ENCODE results near the gene IL9. TPM values are rescaled to one million over a fixed set of nuclear protein-coding genes. Genes with fewer than 3 reads are reported as not detected.

IL9 gene
- total RNA-seq, 1 experiment from 2014 or later = not detected

GRCh38 chr5:135942202-135942771 lies 46.6 kb upstream of the IL9 start:
- TF ChIP-seq, protein P1, sequence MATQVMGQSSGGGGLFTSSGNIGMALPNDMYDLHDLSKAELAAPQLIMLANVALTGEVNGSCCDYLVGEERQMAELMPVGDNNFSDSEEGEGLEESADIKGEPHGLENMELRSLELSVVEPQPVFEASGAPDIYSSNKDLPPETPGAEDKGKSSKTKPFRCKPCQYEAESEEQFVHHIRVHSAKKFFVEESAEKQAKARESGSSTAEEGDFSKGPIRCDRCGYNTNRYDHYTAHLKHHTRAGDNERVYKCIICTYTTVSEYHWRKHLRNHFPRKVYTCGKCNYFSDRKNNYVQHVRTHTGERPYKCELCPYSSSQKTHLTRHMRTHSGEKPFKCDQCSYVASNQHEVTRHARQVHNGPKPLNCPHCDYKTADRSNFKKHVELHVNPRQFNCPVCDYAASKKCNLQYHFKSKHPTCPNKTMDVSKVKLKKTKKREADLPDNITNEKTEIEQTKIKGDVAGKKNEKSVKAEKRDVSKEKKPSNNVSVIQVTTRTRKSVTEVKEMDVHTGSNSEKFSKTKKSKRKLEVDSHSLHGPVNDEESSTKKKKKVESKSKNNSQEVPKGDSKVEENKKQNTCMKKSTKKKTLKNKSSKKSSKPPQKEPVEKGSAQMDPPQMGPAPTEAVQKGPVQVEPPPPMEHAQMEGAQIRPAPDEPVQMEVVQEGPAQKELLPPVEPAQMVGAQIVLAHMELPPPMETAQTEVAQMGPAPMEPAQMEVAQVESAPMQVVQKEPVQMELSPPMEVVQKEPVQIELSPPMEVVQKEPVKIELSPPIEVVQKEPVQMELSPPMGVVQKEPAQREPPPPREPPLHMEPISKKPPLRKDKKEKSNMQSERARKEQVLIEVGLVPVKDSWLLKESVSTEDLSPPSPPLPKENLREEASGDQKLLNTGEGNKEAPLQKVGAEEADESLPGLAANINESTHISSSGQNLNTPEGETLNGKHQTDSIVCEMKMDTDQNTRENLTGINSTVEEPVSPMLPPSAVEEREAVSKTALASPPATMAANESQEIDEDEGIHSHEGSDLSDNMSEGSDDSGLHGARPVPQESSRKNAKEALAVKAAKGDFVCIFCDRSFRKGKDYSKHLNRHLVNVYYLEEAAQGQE (IDR thresholded peaks at IDR 0.05; ENCODE audit: insufficient read depth in 1 of 2, low read depth in 2 of 2, low read length in 1 of 2) = no peak
- TF ChIP-seq CTCF (IDR thresholded peaks at IDR 0.05) (no peak), SIN3A (IDR thresholded peaks at IDR 0.05; ENCODE audit: borderline replicate concordance, insufficient read depth, low read depth, low read length) (no peak), TCF7L2 (IDR thresholded peaks at IDR 0.05; ENCODE audit: low read depth, low read length) (no peak), POLR2AphosphoS5 (IDR thresholded peaks at IDR 0.05; ENCODE audit: low read depth, low read length) (no peak)
- ChIA-PET POLR2A (no interaction called here), CTCF (no interaction called here)
- H3K27me3 ChIP-seq (ENCODE audit: control insufficient read depth, insufficient read depth, low read length) = no peaks in the 10 kb centered on the region
- DNase-seq (ENCODE audit: low read depth, low spot score) (no peak), ATAC-seq (no peak)
- no TSS peak for BruUV-seq (replicated peaks)
- H3K36me3 ChIP-seq (ENCODE audit: control insufficient read depth, insufficient read depth, low read length) = no peaks in the 10 kb centered on the region
- no peaks in the 10 kb centered on the region for H3K4me1 ChIP-seq (ENCODE audit: control insufficient read depth, insufficient read depth, low read length)
- H3K27ac ChIP-seq (ENCODE audit: low read length) = no peak overlapping the region
- intact Hi-C loops (cut with micrococcal nuclease; ENCODE audit: unreplicated experiment) = no loop called here
- in situ Hi-C loops (cut with HindIII; ENCODE audit: low pct_unique_long_range_greater_than_20kb, low sequenced_read_pairs) = no loop called here
- no peak overlapping the region for H3K4me3 ChIP-seq (ENCODE audit: low read depth in 2 of 2, low read length in 2 of 2)
- no peaks in the 10 kb centered on the region for H3K9me3 ChIP-seq (ENCODE audit: control insufficient read depth, insufficient read depth, low read depth, low read length)

DNA sequence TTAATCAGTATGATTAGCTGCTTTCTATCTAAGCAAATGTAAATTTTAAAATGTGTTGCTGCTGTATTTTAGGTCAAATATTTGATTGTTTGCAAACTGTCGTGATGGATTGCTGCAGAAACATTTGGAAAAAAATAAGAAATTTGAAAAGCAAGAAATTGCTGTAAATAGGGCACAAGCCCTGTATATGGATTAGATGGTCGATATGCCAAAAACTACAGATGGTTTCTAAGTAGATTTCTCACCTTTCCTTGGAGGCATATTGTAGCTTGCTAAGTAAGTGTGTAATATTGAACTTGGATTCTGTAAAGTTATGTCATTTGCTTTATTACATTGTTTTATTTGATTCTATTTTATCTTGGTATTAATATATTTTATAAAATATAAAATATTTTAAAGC lies 46.1 kb upstream of the IL9 start:
- ChIA-PET CTCF (no interaction called here), POLR2A (no interaction called here)

More for the DNA sequence above, 46.1 kb upstream of the IL9 start:
- Histone ChIP-seq H3K27ac (ENCODE audit: low read length) (no peak overlapping the region), H3K36me3 (ENCODE audit: control insufficient read depth, insufficient read depth, low read length) (no peaks in the 10 kb centered on the region), H3K9me3 (ENCODE audit: control insufficient read depth, insufficient read depth, low read depth, low read length) (no peaks in the 10 kb centered on the region), H3K4me3 (ENCODE audit: low read depth in 2 of 2, low read length in 2 of 2) (no peak overlapping the region), H3K4me1 (ENCODE audit: control insufficient read depth, insufficient read depth, low read length) (no peaks in the 10 kb centered on the region), H3K27me3 (ENCODE audit: control insufficient read depth, insufficient read depth, low read length) (no peaks in the 10 kb centered on the region)
- DNase-seq (ENCODE audit: low read depth, low spot score) (no peak), ATAC-seq (no peak)
- no peak for TF ChIP-seq SIN3A (IDR thresholded peaks at IDR 0.05; ENCODE audit: borderline replicate concordance, insufficient read depth, low read depth, low read length)
- no peak for TF ChIP-seq CTCF (IDR thresholded peaks at IDR 0.05)
- TF ChIP-seq, protein P1 (IDR thresholded peaks at IDR 0.05; ENCODE audit: insufficient read depth in 1 of 2, low read depth in 2 of 2, low read length in 1 of 2) = no peak
- no peak for TF ChIP-seq TCF7L2 (IDR thresholded peaks at IDR 0.05; ENCODE audit: low read depth, low read length)
- no peak for TF ChIP-seq POLR2AphosphoS5 (IDR thresholded peaks at IDR 0.05; ENCODE audit: low read depth, low read length)
- BruUV-seq (replicated peaks) = no TSS peak
- intact Hi-C loops (cut with micrococcal nuclease; ENCODE audit: unreplicated experiment) = no loop called here
- in situ Hi-C loops (cut with HindIII; ENCODE audit: low pct_unique_long_range_greater_than_20kb, low sequenced_read_pairs) = no loop called here

Data from Panc1 (cell line).